Measurements from ENCODE around the gene MZT2B.
"Not testable (repeated sequence)": the region's sequence is repeated elsewhere in the genome, so short reads cannot be mapped to it uniquely, and the experiment has no call there.

MZT2B gene

DNA sequence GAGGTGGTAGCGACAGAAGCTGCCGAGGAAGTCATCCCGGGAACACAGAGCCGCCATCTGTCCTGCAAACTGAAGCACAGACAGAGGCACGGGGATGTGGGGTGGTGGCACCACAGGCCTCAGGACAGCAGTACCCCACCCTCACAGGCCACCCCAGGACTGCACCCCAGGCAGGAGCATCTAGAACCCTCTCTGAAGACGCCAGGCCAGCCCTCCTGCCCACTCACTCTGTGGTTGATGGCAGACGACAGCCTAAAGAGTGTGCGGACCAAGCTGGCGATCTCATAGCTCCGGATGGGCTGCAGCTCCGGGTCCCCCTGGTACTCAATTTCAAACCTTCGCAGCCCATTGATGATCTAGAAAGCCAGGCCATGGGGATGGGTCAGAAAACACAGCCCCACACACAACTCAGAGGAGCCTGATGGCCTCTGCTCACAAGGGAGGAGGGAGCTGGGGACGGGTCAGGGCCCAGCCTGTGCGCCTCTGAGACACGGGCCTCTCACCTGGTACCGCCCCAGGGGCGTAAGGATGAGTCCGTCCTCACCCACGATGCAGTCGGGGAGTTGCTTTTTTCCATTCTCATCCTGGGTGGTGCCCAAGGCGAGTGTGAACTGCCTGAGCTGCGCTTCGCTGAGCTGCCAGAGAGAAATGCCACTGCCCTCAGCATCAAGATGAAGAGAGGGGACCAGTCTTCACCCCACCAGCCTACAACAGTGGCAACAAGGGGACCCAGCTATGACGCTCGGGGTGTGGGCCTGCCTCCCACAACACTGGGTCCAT lies 29.1 kb upstream of the MZT2B start:
- DNase-seq (ENCODE audit: low spot score) = no peak

- DNase-seq (ENCODE audit: low spot score) = not testable (repeated sequence)
Measured at GRCh38 chr2:130153721-130154422, 28.2 kb upstream of the MZT2B start.

DNA sequence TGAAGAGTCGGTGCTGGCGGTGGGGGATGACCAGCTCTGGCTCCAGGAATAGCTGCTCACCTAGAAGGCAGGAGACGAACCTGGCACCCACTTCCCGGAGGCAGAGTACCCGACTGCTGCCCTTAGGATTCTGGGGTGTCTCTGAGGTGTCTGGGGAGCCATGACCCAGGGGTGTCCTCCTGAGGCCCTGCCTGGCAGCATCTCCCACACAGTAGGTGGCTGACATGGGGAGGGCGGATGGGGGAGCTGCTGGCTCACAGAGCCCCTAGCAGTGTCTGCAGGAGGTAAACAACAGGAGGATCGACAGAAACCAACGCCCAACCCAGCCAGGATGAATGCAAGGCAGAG lies 27.7 kb upstream of the MZT2B start:
- DNase-seq (ENCODE audit: low spot score) = not testable (repeated sequence)

DNA sequence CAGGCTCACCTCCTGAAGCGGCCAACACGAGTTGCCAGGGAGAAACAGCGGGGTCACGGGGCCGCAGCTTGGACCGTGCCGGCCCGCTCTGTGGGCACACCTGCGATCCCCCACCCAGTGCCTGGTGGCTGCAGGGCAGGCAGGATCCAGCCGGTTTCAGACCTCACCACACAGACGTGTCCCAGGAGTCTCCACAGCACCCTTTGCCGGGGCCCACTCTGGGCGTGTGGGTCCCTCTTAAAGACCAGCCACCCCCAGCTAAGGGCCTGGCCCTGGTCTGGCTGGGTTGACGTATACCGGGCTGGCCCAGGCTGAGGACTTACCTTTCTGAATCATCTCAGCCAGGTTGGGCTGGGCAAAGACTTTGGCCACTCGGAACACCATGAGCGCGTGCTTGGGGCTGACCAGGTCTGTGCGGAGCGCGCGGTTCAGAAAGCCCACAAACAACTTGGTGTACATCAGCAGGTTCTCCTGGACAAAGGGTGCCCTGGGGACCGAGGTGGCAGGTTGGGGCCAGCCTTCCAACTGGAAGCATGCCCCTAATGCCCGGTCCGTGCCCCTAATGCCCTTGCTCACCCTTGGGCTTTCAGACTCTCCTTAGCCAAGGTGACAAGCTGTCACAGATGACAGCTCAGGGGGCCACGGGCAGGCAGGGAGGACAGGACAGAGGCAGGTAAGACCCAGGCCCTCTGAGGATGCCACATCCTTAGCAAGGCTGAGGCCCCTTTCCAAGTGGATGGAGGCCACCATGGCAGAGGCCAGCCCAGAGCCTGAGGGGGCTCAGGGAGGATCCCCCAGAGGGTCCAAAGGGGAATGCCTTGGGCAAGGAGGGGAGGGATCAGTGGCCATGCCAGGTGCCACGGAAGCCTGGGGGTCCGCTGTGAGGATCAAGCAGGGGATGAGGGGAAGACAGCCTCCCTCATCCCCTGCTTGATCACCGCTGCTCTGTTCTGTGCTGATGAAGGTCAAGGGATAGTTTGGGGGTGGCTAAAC lies 27.0 kb upstream of the MZT2B start:
- DNase-seq (ENCODE audit: low spot score) = no peak

- DNase-seq (ENCODE audit: low spot score) = peak; percentile 42
Measured at GRCh38 chr2:130155956-130156623, 26.0 kb upstream of the MZT2B start.

DNA sequence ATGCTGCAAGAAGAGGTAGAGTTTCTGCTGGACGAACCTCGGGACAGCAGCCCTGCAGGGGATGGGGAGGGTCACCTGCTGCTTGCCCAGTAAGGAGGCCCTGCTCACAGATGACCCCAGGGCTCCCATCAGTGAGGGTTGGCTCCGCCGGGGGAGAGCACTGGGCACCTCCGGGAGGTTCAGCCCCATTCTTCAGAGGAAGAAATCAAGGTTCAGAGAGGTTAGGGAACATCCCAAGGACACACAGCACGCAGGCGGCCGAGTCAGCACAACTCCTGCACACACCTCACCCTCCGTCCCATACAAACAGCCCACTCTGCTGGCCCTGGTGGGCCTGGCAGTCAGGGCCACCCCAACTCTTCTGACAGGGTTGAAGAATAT lies 25.4 kb upstream of the MZT2B start:
- DNase-seq (ENCODE audit: low spot score) = no peak

DNA sequence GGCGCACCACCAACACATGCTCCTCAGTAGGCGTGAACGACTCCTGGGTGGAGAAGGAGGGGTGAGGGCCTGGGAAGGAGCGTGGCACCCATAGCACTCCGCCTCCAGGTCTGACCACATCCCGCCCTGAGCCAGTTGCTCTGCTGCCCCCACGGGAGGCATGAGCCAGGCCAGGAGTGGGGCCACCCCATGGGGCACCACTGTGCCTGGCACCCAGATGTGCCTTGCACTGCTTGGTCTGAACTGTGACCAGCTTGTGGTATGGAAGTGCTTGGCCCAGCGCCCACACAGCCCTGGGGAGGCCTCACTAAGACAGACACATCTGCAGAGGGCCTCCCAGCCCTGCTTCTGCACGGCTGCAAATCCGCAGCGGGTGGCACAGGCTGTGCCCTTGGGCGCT lies 24.7 kb upstream of the MZT2B start:
- DNase-seq (ENCODE audit: low spot score) = not testable (repeated sequence)

GRCh38 chr2:130157825-130158514 lies 24.1 kb upstream of the MZT2B start:
- not testable (repeated sequence) for DNase-seq (ENCODE audit: low spot score)

DNA sequence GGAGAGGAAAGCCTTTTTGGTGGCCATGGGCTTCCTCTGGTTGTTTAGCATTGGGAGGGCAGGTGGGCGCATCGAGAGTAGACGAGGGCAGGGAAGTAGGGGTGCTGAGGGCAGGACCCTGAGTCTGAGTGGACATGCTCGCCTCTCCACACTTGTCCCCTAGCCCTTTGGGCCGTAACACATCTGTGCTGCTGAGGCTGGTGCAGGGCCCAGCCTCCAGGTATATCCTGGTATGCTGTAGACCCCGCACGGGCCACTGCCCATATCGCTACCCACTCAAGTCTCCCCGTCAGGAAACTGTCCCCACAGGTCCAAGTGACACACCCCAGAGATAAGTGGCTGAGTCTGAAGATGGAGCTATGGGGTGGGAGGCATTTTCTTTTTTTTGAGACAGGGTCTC lies 23.4 kb upstream of the MZT2B start:
- no peak for DNase-seq (ENCODE audit: low spot score)

GRCh38 chr2:130159376-130159775 lies 22.7 kb upstream of the MZT2B start:
- not testable (repeated sequence) for DNase-seq (ENCODE audit: low spot score)

- DNase-seq (ENCODE audit: low spot score) = no peak
Measured at GRCh38 chr2:130160131-130160530, 21.9 kb upstream of the MZT2B start.

DNA sequence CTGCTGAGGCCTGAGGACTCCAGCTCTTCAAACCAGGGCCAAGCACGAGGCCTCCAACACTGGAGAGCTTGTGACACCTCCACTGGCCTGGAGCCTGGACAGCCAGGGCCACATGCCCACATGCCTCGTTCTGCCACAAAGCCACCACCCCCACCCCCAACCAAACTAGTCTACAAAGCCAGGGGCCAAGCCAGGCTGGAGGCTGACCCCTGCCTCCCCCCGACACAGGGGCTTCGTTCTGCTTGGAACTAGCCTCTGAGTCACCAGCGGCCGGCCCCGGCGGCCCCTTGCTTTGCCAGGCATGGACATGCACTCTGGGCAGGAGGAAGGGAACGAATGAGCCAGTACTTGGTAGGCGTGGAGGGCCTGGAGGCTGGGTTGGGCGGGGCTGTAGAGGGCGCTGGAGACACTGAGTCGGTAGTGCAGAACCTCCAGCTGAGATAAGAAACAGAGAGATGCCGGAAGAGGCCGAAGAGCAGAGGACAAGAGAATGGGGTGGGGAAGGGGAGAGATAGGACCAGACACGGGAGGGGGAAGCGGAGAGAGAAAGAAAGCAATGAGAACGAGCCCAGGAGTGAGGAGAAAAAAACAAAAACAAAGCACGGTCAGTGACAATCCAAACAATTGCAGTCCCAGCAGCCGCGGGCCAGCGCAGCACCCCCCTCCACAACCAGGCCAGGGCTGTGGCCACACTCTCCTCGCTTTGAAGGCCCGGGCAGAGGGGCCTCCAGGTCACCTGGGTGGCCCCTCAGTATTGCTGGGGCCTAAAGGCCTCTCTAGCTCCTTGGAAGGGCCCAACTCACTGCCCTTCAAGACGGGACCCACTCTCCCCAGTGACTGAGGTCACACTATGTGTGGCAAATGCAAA lies 21.0 kb upstream of the MZT2B start:
- not testable (repeated sequence) for DNase-seq (ENCODE audit: low spot score)

GRCh38 chr2:130162486-130162885 lies 19.6 kb upstream of the MZT2B start:
- not testable (repeated sequence) for DNase-seq (ENCODE audit: low spot score)

GRCh38 chr2:130162968-130163367 lies 19.1 kb upstream of the MZT2B start:
- DNase-seq (ENCODE audit: low spot score) = no peak

GRCh38 chr2:130165293-130166016 lies 16.6 kb upstream of the MZT2B start:
- no peak for DNase-seq (ENCODE audit: low spot score)

- DNase-seq (ENCODE audit: low spot score) = not testable (repeated sequence)
Measured at GRCh38 chr2:130166611-130167010, 15.5 kb upstream of the MZT2B start.

GRCh38 chr2:130169163-130169562 lies 12.9 kb upstream of the MZT2B start:
- not testable (repeated sequence) for DNase-seq (ENCODE audit: low spot score)

DNA sequence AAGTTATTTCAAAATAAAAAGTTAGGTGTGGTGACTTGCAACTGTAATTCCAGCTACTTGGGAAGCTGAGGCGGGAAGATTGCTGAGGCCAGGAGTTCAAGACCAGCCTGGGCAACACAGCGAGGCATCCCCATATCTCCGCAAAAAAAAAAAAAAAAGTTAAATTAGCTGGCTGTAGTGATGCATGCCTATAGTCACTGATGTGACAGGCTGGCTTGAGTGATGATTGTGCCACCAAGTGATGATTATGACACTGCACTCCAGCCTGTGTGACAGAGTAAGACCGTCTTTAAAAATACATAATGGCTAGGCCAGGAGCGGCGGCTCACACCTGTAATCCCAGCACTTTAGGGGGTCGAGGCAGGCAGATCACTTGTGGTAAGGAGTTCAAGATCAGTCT lies 12.2 kb upstream of the MZT2B start:
- DNase-seq (ENCODE audit: low spot score) = no peak

DNA sequence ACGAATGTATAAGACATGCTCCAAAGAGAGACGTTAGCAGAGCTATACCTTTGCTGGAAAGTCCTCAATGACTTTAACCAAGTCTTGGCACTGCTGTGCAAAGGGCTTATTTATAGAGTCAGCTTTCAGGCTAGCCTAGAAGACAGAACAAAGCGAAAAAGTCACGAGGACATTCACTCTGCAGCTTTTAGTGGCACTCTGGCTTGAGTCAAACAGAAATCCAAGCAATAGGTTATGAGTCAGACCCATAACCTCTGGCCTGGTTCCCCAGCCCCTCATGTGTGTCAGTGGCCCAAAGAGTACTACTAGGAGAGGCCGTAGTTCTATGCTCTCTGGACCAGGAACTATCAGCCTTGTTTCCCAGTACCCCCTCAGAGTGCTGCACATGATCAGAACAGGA lies 7.2 kb upstream of the MZT2B start:
- DNase-seq (ENCODE audit: low spot score) = not testable (repeated sequence)

Data from RKO (cell line).